Esophagus muscularis mucosa (tissue), 4 donors: ENCODE measurements around the gene KCNV2. TPM values are rescaled to one million over a fixed set of nuclear protein-coding genes. Genes with fewer than 3 reads are reported as not detected.

ENCODE experiments used
- DNase-seq: peaks from one replicate; pipeline ENCODE4 v3.0.0-alpha.2; 2017; ENCODE audit errors: extremely low spot score
- H3K27ac ChIP-seq, 4 donors: fragments of 200-600 bp; sonication (generic); replicated peaks in 1 of 4; 1 replicate in 3 of 4; 2 replicates in 1 of 4; pipeline ENCODE4 v1.5.1; 2016 to 2019; ENCODE audit warnings: mild to moderate bottlenecking in 1 of 4
- H3K27me3 ChIP-seq, 4 donors: fragments of 200-600 bp; sonication (generic); one replicate each; pipeline versions ENCODE4 v1.5.1 to v1.6.0; 2016 to 2019
- H3K36me3 ChIP-seq, 4 donors: fragments of 200-600 bp; sonication (generic); one replicate each; pipeline ENCODE4 v1.5.1; 2016 to 2019
- H3K4me1 ChIP-seq, 4 donors: fragments of 200-600 bp; sonication (generic); one replicate each; pipeline ENCODE4 v1.5.1; 2016 to 2019
- H3K4me3 ChIP-seq, 4 donors: fragments of 200-600 bp; sonication (generic); 1 replicate in 2 of 4; 2 replicates in 2 of 4; pipeline ENCODE4 v1.5.1; 2016 to 2019; ENCODE audit warnings: mild to moderate bottlenecking in 4 of 4, moderate library complexity in 1 of 4
- H3K9me3 ChIP-seq, 4 donors: fragments of 200-600 bp; sonication (generic); 1 replicate in 3 of 4; 2 replicates in 1 of 4; pipeline ENCODE4 v1.5.1; 2016 to 2019
- CTCF ChIP-seq, 3 experiments: fragments of 200-600 bp in 2 of 3; fragments of 450-650 bp in 1 of 3; sonication (generic) in 2 of 3; IDR thresholded peaks; one replicate each; pipeline ENCODE4 v1.5.1; 2017 to 2019; ENCODE audit warnings: antibody characterized with exemption in 3 of 3, mild to moderate bottlenecking in 2 of 3, moderate library complexity in 1 of 3
- EP300 ChIP-seq: sonication (generic); formaldehyde crosslinking; IDR thresholded peaks from one replicate; pipeline ENCODE4 v1.6.1; 2017; ENCODE audit warnings: antibody characterized with exemption
- POLR2A ChIP-seq: fragments of 450-650 bp; IDR thresholded peaks from one replicate; pipeline ENCODE4 v1.6.1; 2017; ENCODE audit warnings: antibody characterized with exemption, moderate library complexity, mild to moderate bottlenecking, low read depth
- POLR2AphosphoS5 ChIP-seq, 2 donors: sonication (generic); formaldehyde crosslinking; IDR thresholded peaks; one replicate each; pipeline ENCODE4 v1.6.1; 2017; ENCODE audit warnings: antibody characterized with exemption in 2 of 2
- WGBS: methylation state at CpG from one replicate; pipeline ENCODE4 v1.1.5; 2018; 5-methylcytosine and 5-hydroxymethylcytosine counted together
- intact Hi-C: fragments of 100-400 bp; cut with DNase I; formaldehyde crosslinking; loops from one replicate; pipeline ENCODE4 v1.15.1; 2023
- total RNA-seq, 4 donors: library from RNA; depleted of rRNA; stranded (reverse); fragments of >200 nt; gene quantifications; one replicate each; pipeline versions ENCODE4 v1.1.0 to v1.2.1, GENCODE V29; 2016

The KCNV2 gene
- total RNA-seq, 4 donors from 2014 or later: not detected

- Histone ChIP-seq H3K27me3 (no peaks in the 10 kb centered on the region), H3K4me1 (peaks cover 0 to 9% (median 0%) of the 10 kb centered on the region in 4 donors), H3K27ac (no peak overlapping the region), H3K4me3 (no peak overlapping the region), H3K36me3 (no peaks in the 10 kb centered on the region), H3K9me3 (no peaks in the 10 kb centered on the region)
- no peak for DNase-seq
- intact Hi-C loops: no loop called here
- no peak for TF ChIP-seq POLR2A
- TF ChIP-seq POLR2AphosphoS5 (IDR thresholded peaks at IDR 0.05): no peak
- no peak for TF ChIP-seq CTCF (IDR thresholded peaks at IDR 0.05)
- TF ChIP-seq EP300: no peak
- 79% methylated on average over 2 of the region's 2 CpGs for WGBS
Observed at GRCh38 chr9:2758162-2758897, 41.0 kb downstream of the KCNV2 start.

GRCh38 chr9:2758898-2759510 lies 41.7 kb downstream of the KCNV2 start:
- peaks cover 0 to 5% (median 0%) of the 10 kb centered on the region in 4 donors for H3K36me3 ChIP-seq
- intact Hi-C loops: no loop called here
- peaks cover 0 to 9% (median 0%) of the 10 kb centered on the region in 4 donors for H3K4me1 ChIP-seq
- WGBS: 54% methylated on average over 1 of the region's 1 CpG
- TF ChIP-seq CTCF (IDR thresholded peaks at IDR 0.05) (no peak), POLR2AphosphoS5 (IDR thresholded peaks at IDR 0.05) (no peak), POLR2A (no peak), EP300 (no peak)
- H3K27ac ChIP-seq: peak overlapping the region in 1 of 4 donors; percentile 1
- no peak overlapping the region for H3K4me3 ChIP-seq
- no peak for DNase-seq
- no peaks in the 10 kb centered on the region for H3K9me3 ChIP-seq
- no peaks in the 10 kb centered on the region for H3K27me3 ChIP-seq

DNA sequence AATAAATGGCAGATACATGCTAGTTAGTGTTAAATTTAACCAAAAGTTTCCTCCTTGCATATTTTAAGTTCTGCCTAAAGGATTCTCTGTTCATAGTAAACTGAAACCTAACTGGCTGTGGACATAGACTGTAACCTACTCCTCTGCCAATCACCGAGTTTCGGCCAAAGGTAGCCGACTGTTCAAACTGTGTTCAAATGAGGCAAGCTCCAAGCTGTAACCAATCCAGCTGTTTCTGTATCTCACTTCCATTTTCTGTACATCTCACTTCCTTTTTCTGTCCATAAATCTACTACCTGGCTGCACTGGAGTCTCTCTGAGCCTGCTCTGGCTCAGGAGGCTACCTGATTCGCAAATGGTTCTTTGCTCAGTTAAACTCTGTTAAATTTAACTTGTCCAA lies 44.1 kb downstream of the KCNV2 start:
- no peaks in the 10 kb centered on the region for H3K9me3 ChIP-seq
- no peak overlapping the region for H3K4me3 ChIP-seq
- H3K27ac ChIP-seq: no peak overlapping the region
- H3K4me1 ChIP-seq: peaks cover 0 to 9% (median 0%) of the 10 kb centered on the region in 4 donors
- WGBS: 87% methylated on average over 4 of the region's 4 CpGs
- intact Hi-C loops: no loop called here
- peaks cover 0 to 5% (median 0%) of the 10 kb centered on the region in 4 donors for H3K36me3 ChIP-seq
- H3K27me3 ChIP-seq: no peaks in the 10 kb centered on the region
- TF ChIP-seq EP300: no peak
- no peak for TF ChIP-seq POLR2A
- no peak for TF ChIP-seq CTCF (IDR thresholded peaks at IDR 0.05)
- no peak for DNase-seq

- Histone ChIP-seq H3K27ac (no peak overlapping the region), H3K36me3 (peaks cover under 1 to 14% (median 1%) of the 10 kb centered on the region in 4 donors), H3K4me3 (no peak overlapping the region), H3K4me1 (peaks cover 0 to 2% (median 0%) of the 10 kb centered on the region in 4 donors), H3K9me3 (no peaks in the 10 kb centered on the region), H3K27me3 (no peaks in the 10 kb centered on the region)
- no peak for TF ChIP-seq CTCF (IDR thresholded peaks at IDR 0.05)
- TF ChIP-seq POLR2A: no peak
- TF ChIP-seq POLR2AphosphoS5 (IDR thresholded peaks at IDR 0.05): no peak
- TF ChIP-seq EP300: no peak
- intact Hi-C loops: no loop called here
- WGBS: 81% methylated on average over 4 of the region's 4 CpGs
- DNase-seq: no peak
Observed at GRCh38 chr9:2764353-2764752, 47.0 kb downstream of the KCNV2 start.
